Measurements from ENCODE around the gene HLF.

Gene HLF

DNA sequence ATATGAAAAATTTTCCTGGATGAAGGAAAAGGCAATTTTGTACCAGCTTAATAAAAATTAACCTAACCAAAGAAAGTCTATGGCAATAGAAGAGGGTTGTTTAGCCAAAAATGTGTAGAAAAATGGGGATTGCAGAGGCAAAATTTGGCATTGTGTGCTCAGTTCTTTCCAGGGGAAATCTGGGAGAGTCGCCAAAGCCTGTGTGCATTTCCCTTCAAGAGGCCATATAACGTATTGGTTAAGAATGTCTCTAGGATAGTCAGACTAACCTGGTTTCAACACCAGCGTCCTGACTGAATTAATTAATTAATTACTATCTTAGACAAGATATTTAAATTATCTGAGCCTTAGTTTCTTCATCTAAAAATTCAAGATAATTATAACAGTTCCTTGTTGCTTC is 44.8 kb upstream of the HLF start:
- H3K9ac ChIP-seq (ENCODE audit: low read depth, low read length, poor library complexity) = no peak overlapping the region
- no CpG with 5 or more reads among the region's 3 CpGs for WGBS, 2 donors (ENCODE audit: extremely low coverage in 2 of 2, insufficient read length in 2 of 2, insufficient replicate concordance in 1 of 2)
- no peaks in the 10 kb centered on the region for H3K4me1 ChIP-seq (ENCODE audit: control insufficient read depth in 2 of 2, insufficient read depth in 1 of 2, low read depth in 1 of 2, low read length in 2 of 2)
- no peak overlapping the region for H3K4me2 ChIP-seq (ENCODE audit: insufficient read depth, low read length, poor library complexity, severe bottlenecking)
- no peak overlapping the region for H3K27ac ChIP-seq (replicated peaks; ENCODE audit: low read length)
- DNase-seq (ENCODE audit: low spot score) = no peak
- peaks cover 0 to 2% (median 0%) of the 10 kb centered on the region in 3 experiments for H3K27me3 ChIP-seq (ENCODE audit: control insufficient read depth in 3 of 3, insufficient read depth in 3 of 3, low read depth in 1 of 3, low read length in 3 of 3)
- no peak overlapping the region for H4K91ac ChIP-seq (ENCODE audit: low read depth, low read length, poor library complexity)
- H3K79me1 ChIP-seq (ENCODE audit: low read depth, low read length) = peaks cover 2% of the 10 kb centered on the region
- no peak overlapping the region for H3K23ac ChIP-seq (ENCODE audit: low read depth, low read length, poor library complexity)
- H3K4ac ChIP-seq (ENCODE audit: low read length) = no peak overlapping the region
- no peak overlapping the region for H2AFZ ChIP-seq (ENCODE audit: low read length)
- H2BK12ac ChIP-seq (ENCODE audit: low read length) = no peak overlapping the region
- no peak overlapping the region for H2BK5ac ChIP-seq (ENCODE audit: low read length)
- H4K8ac ChIP-seq (ENCODE audit: low read depth, low read length) = no peak overlapping the region
- H3K9me3 ChIP-seq (replicated peaks in 1 of 2; ENCODE audit: control insufficient read depth in 2 of 2, insufficient read depth in 1 of 2, low read depth in 1 of 2, low read length in 2 of 2) = peaks cover 0 to 6% of the 10 kb centered on the region in 2 donors
- H2AK5ac ChIP-seq (ENCODE audit: low read depth, low read length) = no peak overlapping the region
- H3K4me3 ChIP-seq (ENCODE audit: low read length in 2 of 2) = no peak overlapping the region
- H3K36me3 ChIP-seq (replicated peaks in 1 of 2; ENCODE audit: control insufficient read depth in 2 of 2, insufficient read depth in 2 of 2, low read length in 2 of 2) = no peaks in the 10 kb centered on the region
- H3K18ac ChIP-seq (ENCODE audit: low read length) = no peak overlapping the region
- no peak overlapping the region for H3K14ac ChIP-seq (ENCODE audit: low read length)
- no peak overlapping the region for H2BK15ac ChIP-seq (ENCODE audit: low read length)
- no peak overlapping the region for H2BK120ac ChIP-seq (ENCODE audit: low read depth, low read length)

DNA sequence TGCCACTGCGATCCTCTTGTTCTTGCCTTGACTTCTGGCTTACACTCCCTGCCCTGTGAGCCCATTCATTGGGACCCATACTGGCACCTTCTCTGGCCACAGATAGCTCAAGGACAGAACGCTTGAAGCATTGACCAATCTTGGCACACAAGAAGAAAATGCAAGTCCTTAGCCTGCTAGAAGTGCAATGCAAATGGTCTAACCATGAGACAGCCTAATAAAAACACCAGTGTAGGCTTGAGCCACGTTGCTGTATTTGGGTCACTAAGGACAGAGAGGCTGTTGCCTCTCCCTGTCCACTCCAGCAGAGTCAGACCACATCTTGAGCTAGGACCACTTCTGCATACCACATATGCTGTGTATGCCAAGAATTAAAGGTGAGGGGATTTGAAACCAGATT is 41.2 kb upstream of the HLF start:
- Histone ChIP-seq H3K4ac (ENCODE audit: low read length) (no peak overlapping the region), H3K4me1 (ENCODE audit: control insufficient read depth in 2 of 2, insufficient read depth in 1 of 2, low read depth in 1 of 2, low read length in 2 of 2) (no peaks in the 10 kb centered on the region), H3K4me2 (ENCODE audit: insufficient read depth, low read length, poor library complexity, severe bottlenecking) (no peak overlapping the region), H2BK15ac (ENCODE audit: low read length) (no peak overlapping the region), H3K18ac (ENCODE audit: low read length) (no peak overlapping the region), H2BK5ac (ENCODE audit: low read length) (no peak overlapping the region), H4K91ac (ENCODE audit: low read depth, low read length, poor library complexity) (no peak overlapping the region), H3K79me1 (ENCODE audit: low read depth, low read length) (no peaks in the 10 kb centered on the region), H2AK5ac (ENCODE audit: low read depth, low read length) (no peak overlapping the region), H3K27ac (replicated peaks; ENCODE audit: low read length) (no peak overlapping the region), H3K23ac (ENCODE audit: low read depth, low read length, poor library complexity) (no peak overlapping the region), H3K27me3 (ENCODE audit: control insufficient read depth in 3 of 3, insufficient read depth in 3 of 3, low read depth in 1 of 3, low read length in 3 of 3) (peaks cover 0 to 2% (median 0%) of the 10 kb centered on the region in 3 experiments), H2BK120ac (ENCODE audit: low read depth, low read length) (no peak overlapping the region), H3K14ac (ENCODE audit: low read length) (no peak overlapping the region), H2BK12ac (ENCODE audit: low read length) (no peak overlapping the region), H4K8ac (ENCODE audit: low read depth, low read length) (no peak overlapping the region), H2AFZ (ENCODE audit: low read length) (no peak overlapping the region), H3K36me3 (replicated peaks in 1 of 2; ENCODE audit: control insufficient read depth in 2 of 2, insufficient read depth in 2 of 2, low read length in 2 of 2) (no peaks in the 10 kb centered on the region), H3K9me3 (replicated peaks in 1 of 2; ENCODE audit: control insufficient read depth in 2 of 2, insufficient read depth in 1 of 2, low read depth in 1 of 2, low read length in 2 of 2) (no peaks in the 10 kb centered on the region), H3K9ac (ENCODE audit: low read depth, low read length, poor library complexity) (no peak overlapping the region), H3K4me3 (ENCODE audit: low read length in 2 of 2) (no peak overlapping the region)
- DNase-seq (ENCODE audit: low spot score) = no peak
- WGBS, 2 donors (ENCODE audit: extremely low coverage in 2 of 2, insufficient read length in 2 of 2, insufficient replicate concordance in 1 of 2) = no CpG with 5 or more reads among the region's 3 CpGs

DNA sequence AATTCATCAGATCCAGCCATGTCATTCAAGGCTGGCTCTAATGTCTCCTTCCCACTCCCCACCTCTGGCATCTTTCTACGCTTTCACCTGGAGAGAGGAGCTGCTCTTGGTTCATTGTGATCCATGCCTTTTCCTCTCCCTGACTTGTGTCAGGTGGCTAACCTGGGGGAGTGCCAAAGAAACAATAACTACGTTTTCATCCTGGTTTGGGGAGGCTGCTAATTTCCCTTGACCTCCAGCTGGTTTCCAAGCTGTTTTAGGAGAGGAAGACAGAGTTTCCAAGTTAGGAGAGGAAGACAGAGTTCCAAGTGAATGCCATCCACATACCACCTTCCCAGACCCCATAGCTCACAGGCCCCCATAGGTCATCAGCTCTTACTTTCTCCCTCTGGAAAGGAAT is 40.0 kb upstream of the HLF start:
- Histone ChIP-seq H3K23ac (ENCODE audit: low read depth, low read length, poor library complexity) (no peak overlapping the region), H3K79me1 (ENCODE audit: low read depth, low read length) (no peaks in the 10 kb centered on the region), H3K27me3 (ENCODE audit: control insufficient read depth in 3 of 3, insufficient read depth in 3 of 3, low read depth in 1 of 3, low read length in 3 of 3) (peaks cover 0 to 2% (median 0%) of the 10 kb centered on the region in 3 experiments), H2BK120ac (ENCODE audit: low read depth, low read length) (no peak overlapping the region), H3K9ac (ENCODE audit: low read depth, low read length, poor library complexity) (no peak overlapping the region), H3K4me1 (ENCODE audit: control insufficient read depth in 2 of 2, insufficient read depth in 1 of 2, low read depth in 1 of 2, low read length in 2 of 2) (peaks cover 0 to 1% of the 10 kb centered on the region in 2 donors), H3K14ac (ENCODE audit: low read length) (no peak overlapping the region), H3K18ac (ENCODE audit: low read length) (no peak overlapping the region), H2BK5ac (ENCODE audit: low read length) (no peak overlapping the region), H3K27ac (replicated peaks; ENCODE audit: low read length) (no peak overlapping the region), H3K36me3 (replicated peaks in 1 of 2; ENCODE audit: control insufficient read depth in 2 of 2, insufficient read depth in 2 of 2, low read length in 2 of 2) (no peaks in the 10 kb centered on the region), H2AFZ (ENCODE audit: low read length) (no peak overlapping the region), H2BK15ac (ENCODE audit: low read length) (no peak overlapping the region), H2AK5ac (ENCODE audit: low read depth, low read length) (no peak overlapping the region), H2BK12ac (ENCODE audit: low read length) (no peak overlapping the region), H3K4ac (ENCODE audit: low read length) (no peak overlapping the region), H4K91ac (ENCODE audit: low read depth, low read length, poor library complexity) (no peak overlapping the region), H3K9me3 (replicated peaks in 1 of 2; ENCODE audit: control insufficient read depth in 2 of 2, insufficient read depth in 1 of 2, low read depth in 1 of 2, low read length in 2 of 2) (no peaks in the 10 kb centered on the region), H3K4me3 (ENCODE audit: low read length in 2 of 2) (no peak overlapping the region), H3K4me2 (ENCODE audit: insufficient read depth, low read length, poor library complexity, severe bottlenecking) (no peak overlapping the region), H4K8ac (ENCODE audit: low read depth, low read length) (no peak overlapping the region)
- no peak for DNase-seq (ENCODE audit: low spot score)
- WGBS, 2 donors (ENCODE audit: extremely low coverage in 2 of 2, insufficient read length in 2 of 2, insufficient replicate concordance in 1 of 2) = no CpG with 5 or more reads among the region's 2 CpGs

DNA sequence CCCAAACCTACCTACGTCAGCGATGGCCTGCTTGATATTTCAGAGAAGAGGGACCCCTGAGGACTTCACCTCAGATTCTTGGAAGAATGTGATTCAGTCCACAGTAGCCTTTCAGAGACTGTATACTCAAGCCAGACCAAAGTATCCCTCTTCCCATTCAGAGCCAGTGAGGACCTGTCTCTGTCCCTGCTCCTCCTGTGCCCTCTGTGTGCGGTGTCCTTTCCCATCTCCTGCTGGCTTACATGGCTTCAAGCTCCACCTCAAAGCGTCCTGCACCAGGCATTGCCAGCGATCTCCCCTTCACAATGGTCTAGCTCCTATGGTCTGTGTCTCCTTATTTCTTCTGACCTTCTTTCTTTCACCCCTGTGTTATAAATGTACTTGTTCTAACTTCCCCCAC is 39.5 kb upstream of the HLF start:
- Histone ChIP-seq H2BK120ac (ENCODE audit: low read depth, low read length) (no peak overlapping the region), H3K14ac (ENCODE audit: low read length) (no peak overlapping the region), H3K9ac (ENCODE audit: low read depth, low read length, poor library complexity) (no peak overlapping the region), H3K4me1 (ENCODE audit: control insufficient read depth in 2 of 2, insufficient read depth in 1 of 2, low read depth in 1 of 2, low read length in 2 of 2) (peaks cover 0 to 5% of the 10 kb centered on the region in 2 donors), H3K4me3 (ENCODE audit: low read length in 2 of 2) (no peak overlapping the region), H2AK5ac (ENCODE audit: low read depth, low read length) (no peak overlapping the region), H3K36me3 (replicated peaks in 1 of 2; ENCODE audit: control insufficient read depth in 2 of 2, insufficient read depth in 2 of 2, low read length in 2 of 2) (no peaks in the 10 kb centered on the region), H3K79me1 (ENCODE audit: low read depth, low read length) (no peaks in the 10 kb centered on the region), H3K27me3 (ENCODE audit: control insufficient read depth in 3 of 3, insufficient read depth in 3 of 3, low read depth in 1 of 3, low read length in 3 of 3) (peaks cover 0 to 2% (median 0%) of the 10 kb centered on the region in 3 experiments), H3K23ac (ENCODE audit: low read depth, low read length, poor library complexity) (no peak overlapping the region), H3K18ac (ENCODE audit: low read length) (no peak overlapping the region), H2BK5ac (ENCODE audit: low read length) (no peak overlapping the region), H2BK15ac (ENCODE audit: low read length) (no peak overlapping the region), H4K8ac (ENCODE audit: low read depth, low read length) (no peak overlapping the region), H3K4ac (ENCODE audit: low read length) (no peak overlapping the region), H3K9me3 (replicated peaks in 1 of 2; ENCODE audit: control insufficient read depth in 2 of 2, insufficient read depth in 1 of 2, low read depth in 1 of 2, low read length in 2 of 2) (no peaks in the 10 kb centered on the region), H4K91ac (ENCODE audit: low read depth, low read length, poor library complexity) (no peak overlapping the region), H3K27ac (replicated peaks; ENCODE audit: low read length) (no peak overlapping the region), H3K4me2 (ENCODE audit: insufficient read depth, low read length, poor library complexity, severe bottlenecking) (no peak overlapping the region), H2BK12ac (ENCODE audit: low read length) (no peak overlapping the region), H2AFZ (ENCODE audit: low read length) (no peak overlapping the region)
- no CpG with 5 or more reads among the region's 5 CpGs for WGBS, 2 donors (ENCODE audit: extremely low coverage in 2 of 2, insufficient read length in 2 of 2, insufficient replicate concordance in 1 of 2)
- DNase-seq (ENCODE audit: low spot score) = no peak

All from neuronal stem cell (in vitro differentiated cells).